ENCODE results near the gene ITGB1.
"Not testable (repeated sequence)": the region's sequence is repeated elsewhere in the genome, so short reads cannot be mapped to it uniquely, and the experiment has no call there.

DNA sequence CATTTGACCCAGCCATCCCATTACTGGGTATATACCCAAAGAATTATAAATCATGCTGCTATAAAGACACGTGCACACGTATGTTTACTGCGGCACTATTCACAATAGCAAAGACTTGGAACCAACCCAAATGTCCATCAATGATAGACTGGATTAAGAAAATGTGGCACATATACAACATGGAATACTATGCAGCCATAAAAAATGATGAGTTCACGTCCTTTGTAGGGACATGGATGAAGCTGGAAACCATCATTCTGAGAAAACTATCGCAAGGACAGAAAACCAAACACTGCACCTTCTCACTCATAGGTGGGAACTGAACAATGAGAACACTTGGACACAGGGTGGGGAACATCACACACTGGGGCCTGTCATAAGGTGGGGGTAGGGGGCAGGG lies 40.2 kb downstream of the ITGB1 start:
- not testable (repeated sequence) for TF ChIP-seq POLR2A, CTCF (IDR thresholded peaks at IDR 0.05)
